Globus pallidus (tissue), 1 donor: ENCODE data around the gene BACE2.
"Not testable (repeated sequence)": the region's sequence is repeated elsewhere in the genome, so short reads cannot be mapped to it uniquely, and the experiment has no call there.

Experiments
- DNase-seq: peaks from one replicate; pipeline ENCODE4 v3.0.0-alpha.2; 2015; ENCODE audit warnings: low spot score

BACE2 gene

DNA sequence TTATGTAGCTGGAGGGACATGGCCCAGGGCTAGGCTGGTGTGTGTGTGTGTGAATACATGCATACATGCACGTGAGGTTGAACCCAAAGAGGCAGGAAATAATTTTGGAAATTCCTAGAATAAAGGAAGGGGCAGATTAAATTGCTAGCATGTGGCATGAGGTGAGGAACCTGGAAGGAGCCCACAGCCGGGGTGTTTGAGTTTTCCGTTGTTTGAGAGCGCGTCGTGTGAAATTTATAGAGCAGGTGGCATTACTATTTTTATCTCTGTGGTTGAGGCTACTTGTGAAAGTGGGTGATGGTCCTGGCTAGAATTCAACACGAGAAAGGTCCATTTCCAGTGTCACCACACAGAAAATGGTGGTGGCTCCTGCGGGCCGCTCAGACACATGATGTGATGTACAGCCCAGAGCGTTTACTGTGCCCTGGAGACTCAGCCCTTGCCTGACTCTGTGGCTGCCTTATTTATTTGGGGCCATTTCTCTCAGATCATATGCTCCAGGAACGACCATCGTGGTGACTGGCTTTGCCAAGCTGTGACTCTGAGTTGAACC lies 48.0 kb downstream of the BACE2 start:
- no peak for DNase-seq

- DNase-seq = no peak
Observed at GRCh38 chr21:41216486-41216885, 48.5 kb downstream of the BACE2 start.

DNA sequence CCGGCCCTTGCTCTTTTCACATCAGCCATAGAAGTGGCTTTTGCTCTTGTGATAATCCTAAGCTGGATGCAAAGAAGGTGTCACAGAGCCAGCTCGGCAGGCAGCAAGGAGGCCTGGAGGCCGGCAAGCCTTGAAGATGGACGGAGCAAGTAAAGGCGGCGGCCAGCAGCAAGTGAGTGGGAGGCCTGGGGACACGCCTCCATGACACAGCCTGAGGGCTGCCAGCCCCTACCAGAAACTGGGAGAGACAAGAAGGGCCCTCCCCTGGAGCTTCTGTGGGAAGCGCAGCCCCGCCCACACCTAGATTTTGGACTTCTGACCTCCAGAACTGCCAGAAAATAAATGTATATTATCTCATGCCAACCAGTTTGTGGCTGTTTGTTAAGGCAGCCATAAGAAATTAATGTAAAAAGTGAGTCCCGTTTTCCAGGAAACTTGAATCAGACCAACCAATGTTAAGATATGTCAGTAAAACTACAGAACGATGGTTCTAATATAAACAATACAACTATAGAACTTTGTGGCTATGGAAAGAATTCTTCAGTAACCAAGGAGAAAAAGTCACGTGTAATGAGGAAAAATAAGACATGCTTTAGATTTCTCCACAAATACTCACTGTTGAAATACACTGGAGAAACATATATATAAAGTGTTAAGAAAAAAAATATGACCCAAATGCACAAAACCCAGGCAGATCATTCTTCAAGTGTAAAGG lies 49.9 kb downstream of the BACE2 start:
- DNase-seq = no peak

DNA sequence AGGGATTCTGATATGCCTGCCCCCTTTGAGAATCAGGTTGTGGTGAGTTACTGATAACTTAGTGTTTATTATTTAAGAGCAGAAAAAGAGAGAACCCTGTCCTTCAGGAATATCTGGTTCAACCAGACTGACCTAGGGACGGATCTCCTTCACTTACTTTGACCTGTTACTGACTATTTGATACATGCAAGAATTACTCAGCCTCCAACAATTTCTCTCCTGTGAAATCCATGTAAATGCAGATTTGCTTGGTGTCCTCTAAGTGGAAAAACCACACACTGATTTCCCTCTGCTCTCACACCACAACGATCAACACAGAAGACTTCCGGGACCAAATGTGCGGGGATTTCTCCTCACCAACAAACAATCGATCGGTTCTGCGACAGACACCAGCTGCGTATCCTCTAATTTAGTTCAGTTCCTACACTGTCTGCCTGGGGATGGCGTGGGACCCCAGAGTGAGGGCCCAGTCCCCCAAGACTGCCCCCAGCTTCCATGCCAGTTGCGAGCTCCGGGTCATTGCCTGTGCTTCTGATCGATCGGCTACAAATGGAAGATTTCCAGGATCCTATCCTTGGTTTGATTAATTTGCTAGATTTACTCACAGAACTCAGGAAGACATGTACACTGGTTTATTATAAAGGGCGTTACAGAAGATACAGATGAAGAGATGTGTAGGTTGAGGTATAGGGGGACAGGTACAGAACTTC lies 51.7 kb downstream of the BACE2 start:
- no peak for DNase-seq

DNA sequence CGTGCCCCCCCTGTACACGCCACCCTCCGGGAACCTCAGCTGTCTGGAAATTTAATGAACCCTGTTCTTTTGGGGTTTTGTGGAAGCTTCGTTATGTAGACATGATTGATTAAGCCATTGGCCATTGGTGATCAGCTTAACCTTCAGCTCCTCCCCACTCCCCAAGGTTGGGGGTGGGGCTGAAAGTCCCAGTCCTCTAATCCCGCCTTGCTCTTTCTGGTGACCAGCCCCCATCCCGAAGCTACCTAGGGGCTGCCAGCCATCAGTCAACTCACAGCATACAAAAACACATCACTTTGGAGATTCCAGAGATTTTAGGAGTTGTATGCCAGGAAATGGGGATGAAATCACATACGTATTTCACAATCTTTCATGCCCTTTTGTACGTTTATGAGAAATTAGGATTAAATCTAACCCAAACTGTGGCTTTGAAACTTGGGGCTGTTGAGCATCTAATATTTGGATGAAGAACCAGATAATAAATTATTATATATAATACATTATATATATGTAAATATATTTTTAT lies 52.3 kb downstream of the BACE2 start:
- DNase-seq = no peak

GRCh38 chr21:41222247-41223068 lies 54.5 kb downstream of the BACE2 start:
- DNase-seq = no peak

DNA sequence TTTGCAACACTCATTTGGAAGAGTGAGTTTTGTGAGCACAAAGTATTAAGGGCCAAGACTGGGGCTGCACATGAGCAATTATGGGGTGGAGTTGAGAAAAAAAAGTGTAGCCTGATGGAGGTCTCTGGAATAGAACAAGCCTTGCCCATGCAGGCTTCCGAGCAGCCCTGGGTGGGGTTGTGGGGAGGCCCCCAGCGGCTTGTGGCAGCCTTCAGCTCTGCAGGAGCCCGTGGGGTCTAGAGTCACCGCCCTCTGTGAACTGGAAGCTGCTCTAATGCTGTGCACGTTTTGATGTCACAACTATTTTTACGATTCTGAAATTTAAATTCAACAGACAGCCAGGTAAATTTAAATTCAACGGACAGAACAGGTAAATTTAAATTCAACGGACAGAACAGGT lies 58.9 kb downstream of the BACE2 start:
- no peak for DNase-seq

DNA sequence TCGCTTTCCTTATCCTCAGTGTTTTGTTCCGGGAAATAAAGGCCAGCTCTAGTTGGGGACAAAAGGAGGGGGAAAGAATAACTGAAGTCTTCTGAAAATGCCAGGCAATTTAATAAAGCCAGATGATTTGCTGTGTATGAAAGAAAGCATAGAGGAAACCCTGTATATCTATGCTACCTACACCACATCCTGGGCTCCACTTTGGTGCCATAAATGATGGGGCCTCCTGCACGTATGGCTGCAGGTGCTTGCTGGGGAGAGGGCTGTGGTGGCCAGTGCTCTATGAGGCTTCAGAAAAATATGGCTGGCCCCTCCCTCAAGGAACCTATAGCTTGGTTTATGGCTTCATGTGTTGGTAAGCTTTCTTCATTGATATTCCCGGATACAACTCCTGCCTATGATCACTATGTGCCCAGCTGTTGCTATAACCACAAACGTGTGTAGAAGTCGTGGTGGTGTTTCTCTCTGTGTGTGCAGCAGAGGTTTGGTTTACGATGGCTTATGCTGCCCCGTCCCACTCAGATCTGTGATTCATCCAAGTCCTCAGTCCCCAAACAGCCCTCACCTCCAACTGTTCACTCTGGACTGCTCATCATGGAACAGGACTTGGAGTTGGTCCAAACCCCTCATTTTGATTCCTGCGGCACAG lies 59.5 kb downstream of the BACE2 start:
- no peak for DNase-seq

GRCh38 chr21:41228006-41228370 lies 60.0 kb downstream of the BACE2 start:
- no peak for DNase-seq

DNA sequence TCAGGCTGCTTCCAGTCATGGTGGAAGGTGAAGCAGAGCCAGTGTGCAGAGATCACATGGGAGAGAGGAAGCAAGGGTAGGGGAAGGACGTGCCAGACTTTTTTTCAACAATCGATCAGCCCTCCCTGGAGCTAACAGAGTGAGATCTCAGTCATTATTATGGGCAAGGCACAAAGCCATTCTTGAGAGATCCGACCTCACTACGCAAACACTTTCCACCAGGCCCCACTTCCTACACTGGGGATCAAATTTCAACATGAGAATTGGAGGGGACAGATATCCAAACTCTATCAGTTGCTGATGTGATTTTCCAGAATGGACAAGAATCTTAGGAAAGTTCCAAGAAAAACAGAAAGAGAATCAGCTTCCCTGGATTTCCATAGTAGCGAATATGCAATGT lies 60.5 kb downstream of the BACE2 start:
- DNase-seq = no peak

GRCh38 chr21:41228958-41229357 lies 61.0 kb downstream of the BACE2 start:
- no peak for DNase-seq

DNA sequence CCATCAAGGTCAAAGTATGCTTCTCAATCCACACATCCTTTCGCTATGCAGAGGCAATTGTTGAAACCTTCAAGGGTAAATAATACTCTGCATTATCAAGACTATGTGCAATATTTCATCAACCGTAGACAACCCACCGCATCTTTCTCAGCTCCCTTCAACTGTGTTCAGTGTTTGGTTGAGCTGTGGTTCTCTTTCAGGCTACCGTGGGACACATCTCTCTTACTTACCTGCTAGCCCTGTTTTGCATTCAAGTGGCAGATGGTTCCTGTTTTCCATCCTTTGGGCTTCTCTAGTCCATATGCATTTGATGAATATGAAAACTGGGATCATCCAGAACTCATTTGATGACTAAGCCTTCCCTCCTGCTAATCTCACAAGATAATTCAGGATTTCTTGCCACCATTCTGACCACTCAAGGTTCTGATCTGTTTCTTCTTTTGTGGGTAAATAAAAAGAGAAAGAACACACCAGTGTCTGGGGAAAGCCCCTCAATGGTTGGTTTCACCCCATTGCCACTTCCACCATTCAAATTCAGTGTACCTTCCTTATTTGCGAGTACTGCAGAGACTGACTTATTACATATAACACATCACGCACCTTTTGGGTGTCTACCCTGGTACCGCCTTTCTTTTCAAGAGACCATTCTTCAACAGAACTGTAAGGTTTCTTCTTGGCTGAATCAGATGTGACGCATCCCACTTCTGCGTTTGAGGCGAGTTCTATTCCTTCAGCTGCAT lies 61.7 kb downstream of the BACE2 start:
- DNase-seq = no peak

DNA sequence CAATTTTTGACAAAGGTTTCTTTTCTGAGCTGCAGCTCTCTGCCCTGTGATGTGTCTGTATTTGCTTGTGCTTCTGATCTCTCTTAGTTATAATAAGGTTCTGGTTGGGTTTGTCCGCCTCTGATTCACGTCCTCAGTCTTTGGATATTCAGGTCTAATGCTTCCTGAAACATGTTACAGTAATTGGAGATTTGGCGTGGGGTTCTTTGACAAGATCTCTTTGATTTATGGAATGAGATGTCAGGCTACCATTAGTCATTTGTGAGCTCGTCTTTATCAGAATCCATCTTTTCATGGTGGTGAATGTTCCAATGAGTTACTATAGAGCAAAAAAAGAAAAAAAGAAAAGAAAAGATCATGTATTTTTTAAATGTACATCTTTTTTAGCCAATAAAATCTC lies 62.5 kb downstream of the BACE2 start:
- DNase-seq = no peak

DNA sequence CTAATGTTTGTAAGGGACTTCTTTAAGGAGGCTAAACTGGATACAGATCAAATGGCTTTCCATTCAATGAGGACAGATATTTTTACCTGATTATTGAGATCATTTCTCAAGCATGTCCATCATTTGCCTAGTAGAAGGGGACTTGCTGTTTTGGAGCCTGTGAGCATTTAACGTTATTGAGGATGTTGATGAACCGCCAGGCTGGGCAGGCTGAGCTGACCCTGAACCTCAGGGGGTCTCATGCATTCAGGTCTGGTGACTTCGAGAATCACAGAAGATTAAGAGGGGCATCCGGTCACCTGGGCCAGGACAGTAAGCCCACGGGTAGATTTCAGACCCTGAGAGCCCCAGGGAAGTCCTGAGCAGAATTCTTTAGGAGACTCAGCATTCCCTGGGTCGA lies 63.1 kb downstream of the BACE2 start:
- DNase-seq = no peak

DNA sequence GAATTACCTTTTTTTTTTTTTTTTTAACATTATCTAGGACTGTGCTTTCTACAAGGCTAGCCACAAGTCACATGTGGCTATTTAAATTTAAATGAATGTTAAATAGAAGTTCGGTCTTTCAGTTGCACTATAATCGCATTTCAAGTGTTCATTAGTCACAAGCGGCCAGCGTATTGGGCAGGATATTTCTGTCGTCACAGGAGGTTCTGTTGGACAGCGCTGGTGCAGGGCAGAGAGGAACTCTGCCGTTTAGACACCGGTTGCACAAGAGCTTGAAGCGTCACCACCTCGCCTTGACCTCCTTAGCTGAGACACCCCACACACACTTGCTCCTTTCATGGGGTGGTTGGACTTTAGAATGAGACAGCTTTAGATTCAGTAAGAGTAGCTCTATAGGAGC lies 64.1 kb downstream of the BACE2 start:
- no peak for DNase-seq

DNA sequence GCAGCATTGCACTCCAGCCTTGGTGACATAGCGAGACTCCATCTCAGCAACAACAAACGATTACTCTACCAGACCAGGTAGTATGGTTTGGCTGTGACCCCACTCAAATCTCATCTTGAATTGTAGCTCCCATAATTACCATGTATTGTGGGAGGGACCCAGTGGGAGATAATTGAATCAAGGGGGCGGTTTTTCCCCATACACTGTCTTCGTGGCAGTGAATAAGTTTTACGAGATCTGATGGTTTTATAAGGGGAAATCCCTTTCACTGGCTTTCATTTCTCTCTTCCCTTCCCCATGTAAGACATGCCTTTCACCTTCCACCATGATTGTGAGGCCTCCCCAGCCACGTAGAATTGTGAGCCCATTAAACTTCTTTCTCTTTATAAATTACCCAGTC lies 66.0 kb downstream of the BACE2 start:
- no peak for DNase-seq

DNA sequence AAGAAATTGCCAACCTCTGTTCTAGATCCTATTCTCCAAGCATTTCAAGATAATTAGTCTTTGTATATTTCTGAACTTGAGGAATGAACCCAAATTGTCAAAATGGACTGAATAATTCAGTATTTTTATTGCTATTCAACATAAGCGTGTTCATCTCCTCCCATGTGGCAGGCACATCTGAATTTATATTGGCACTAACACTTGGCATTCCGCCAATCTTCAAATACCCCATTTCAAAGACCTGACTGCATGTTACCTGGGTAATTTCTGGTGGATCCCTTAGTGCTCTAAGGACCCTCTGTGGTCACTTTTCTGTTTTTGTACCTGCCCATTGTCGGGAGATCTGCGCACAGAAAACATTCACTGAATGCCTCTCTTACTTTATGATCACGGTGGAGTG lies 66.6 kb downstream of the BACE2 start:
- DNase-seq = no peak

DNA sequence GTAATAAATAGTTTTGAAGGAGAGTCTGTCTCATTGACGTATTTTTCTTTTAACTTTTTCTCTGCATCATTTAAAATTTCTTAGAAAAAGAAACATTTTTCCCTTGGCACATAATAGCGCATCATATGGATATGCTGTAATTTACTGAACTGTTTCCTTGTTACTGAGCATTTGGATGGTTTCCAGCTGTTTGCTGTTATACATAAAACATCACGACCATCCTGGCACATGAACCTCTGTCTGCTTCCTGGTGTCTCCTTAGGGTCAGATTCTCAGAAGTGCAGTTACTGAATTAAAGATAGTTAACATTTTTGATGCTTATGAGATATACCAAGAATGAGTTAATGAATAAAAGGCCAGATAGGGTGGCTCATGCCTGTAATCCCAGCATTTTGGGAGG lies 67.2 kb downstream of the BACE2 start:
- no peak for DNase-seq

DNA sequence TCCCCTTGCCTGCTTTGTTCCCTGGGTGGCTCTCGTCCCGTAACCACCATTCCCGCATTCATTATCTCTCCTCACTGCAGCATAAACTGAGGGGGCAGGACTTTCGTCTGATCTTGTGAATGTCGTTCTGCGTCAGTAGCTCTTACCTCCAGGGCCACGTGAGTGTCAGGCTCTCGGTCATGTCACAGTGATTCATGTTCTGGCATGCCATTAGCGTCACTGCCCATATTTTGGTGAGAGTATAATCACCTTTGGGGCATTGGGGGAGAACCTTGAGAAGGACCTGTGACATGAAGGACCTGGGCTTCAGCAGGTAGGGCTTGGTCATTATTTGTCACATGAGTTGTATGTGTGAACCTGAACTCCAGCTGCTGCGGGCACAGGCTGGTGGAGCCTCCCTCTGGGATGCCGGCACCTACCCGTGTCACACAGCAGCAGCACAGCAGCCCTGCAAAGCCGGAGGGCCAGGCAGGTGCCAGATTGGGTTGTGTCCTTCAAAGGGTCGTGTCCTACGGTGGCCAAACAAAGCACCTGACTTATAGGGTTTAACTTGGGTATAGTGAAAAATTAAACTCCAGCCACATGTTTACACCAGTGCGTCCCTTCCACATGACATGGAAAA lies 68.5 kb downstream of the BACE2 start:
- DNase-seq = no peak

- not testable (repeated sequence) for DNase-seq
Observed at GRCh38 chr21:41238081-41238796, 70.3 kb downstream of the BACE2 start.
